GM10266 (cell line): ENCODE results near the gene SPRED2.
"Not testable (repeated sequence)": the region's sequence is repeated elsewhere in the genome, so short reads cannot be mapped to it uniquely, and the experiment has no call there.

Experiments
- DNase-seq: peaks from one replicate; pipeline ENCODE4 v3.0.0; 2012; ENCODE audit errors: extremely low spot score
- CTCF ChIP-seq: IDR thresholded peaks from 2 replicates; pipeline ENCODE4 v1.5.1; 2012; ENCODE audit warnings: mild to moderate bottlenecking, low read depth; ENCODE audit not compliant: control insufficient read depth, insufficient read depth; ENCODE audit errors: missing control alignments

Gene SPRED2

DNA sequence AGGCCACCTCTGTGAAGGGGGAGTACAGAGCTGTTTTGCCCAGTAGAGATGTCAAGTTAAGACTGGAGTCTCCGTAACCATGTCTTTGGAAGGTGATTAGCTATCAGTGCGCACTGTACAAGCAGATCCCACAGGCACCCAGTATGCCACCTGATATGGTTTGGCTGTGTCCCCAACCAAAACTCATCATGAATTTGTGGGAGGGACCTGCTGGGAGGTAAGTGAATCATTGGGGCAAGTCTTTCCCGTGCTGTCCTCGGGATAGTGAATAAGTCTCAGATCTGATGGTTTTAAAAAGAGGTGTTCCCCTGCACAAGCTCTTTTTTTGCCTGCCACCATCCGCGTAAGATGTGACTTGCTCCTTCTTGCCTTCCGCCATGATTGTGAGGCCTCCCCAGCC lies 114.6 kb downstream of the SPRED2 start:
- TF ChIP-seq CTCF = no peak
- no peak for DNase-seq

GRCh38 chr2:65317351-65317750 lies 115.0 kb downstream of the SPRED2 start:
- not testable (repeated sequence) for DNase-seq

DNA sequence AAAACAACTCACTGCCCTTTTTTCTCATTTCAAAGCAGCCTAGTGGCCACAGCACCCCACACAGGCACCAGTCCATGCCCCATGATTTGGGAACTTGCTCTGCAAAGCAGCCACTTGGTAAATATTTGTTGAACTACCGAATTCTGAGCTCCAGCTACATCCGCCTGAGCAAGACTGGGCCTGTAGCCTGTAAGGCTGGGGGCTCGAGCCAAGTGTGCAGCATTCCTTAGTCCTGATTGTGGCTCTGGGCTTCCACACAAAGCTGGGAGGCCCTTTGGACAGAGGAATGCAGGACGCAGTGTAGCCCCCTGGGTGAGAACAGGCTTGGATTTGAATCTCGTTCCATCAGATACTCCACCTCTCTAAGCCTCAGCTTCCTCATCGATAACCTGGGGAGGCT lies 116.3 kb downstream of the SPRED2 start:
- no peak for TF ChIP-seq CTCF
- no peak for DNase-seq

DNA sequence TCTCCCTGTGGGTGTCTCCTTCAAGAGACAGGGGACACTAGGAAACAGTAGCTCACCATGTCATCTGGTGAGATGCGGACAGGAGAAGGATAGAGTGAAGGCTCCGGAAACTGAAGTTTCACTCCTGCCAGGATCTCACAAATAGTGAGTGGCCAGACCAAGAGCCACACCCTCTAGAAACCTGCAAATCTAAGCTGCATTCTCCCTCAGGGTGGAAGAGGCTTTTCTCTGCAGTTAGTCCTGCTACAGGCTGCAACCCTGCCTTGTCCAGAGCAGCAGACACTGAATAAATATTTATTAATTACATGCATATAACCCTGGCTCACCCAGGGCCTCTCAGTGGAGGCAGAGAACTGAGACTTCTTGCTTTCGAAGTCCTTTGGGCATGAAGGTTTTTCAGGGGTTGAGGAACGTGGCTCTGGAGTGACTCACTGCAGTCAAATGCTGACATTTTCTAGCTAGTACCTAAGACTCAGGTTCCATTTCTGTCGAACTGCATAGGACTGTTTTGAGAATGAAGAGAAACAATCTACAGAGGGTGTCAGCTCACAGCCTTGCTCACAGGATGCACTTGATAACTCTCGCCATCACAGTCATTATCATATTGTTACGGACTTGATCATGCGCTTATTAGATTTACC lies 117.5 kb downstream of the SPRED2 start:
- TF ChIP-seq CTCF = no peak
- DNase-seq = no peak

- TF ChIP-seq CTCF = no peak
These were observed 118.5 kb downstream of the SPRED2 start for GRCh38 chr2:65313954-65314256.

DNA sequence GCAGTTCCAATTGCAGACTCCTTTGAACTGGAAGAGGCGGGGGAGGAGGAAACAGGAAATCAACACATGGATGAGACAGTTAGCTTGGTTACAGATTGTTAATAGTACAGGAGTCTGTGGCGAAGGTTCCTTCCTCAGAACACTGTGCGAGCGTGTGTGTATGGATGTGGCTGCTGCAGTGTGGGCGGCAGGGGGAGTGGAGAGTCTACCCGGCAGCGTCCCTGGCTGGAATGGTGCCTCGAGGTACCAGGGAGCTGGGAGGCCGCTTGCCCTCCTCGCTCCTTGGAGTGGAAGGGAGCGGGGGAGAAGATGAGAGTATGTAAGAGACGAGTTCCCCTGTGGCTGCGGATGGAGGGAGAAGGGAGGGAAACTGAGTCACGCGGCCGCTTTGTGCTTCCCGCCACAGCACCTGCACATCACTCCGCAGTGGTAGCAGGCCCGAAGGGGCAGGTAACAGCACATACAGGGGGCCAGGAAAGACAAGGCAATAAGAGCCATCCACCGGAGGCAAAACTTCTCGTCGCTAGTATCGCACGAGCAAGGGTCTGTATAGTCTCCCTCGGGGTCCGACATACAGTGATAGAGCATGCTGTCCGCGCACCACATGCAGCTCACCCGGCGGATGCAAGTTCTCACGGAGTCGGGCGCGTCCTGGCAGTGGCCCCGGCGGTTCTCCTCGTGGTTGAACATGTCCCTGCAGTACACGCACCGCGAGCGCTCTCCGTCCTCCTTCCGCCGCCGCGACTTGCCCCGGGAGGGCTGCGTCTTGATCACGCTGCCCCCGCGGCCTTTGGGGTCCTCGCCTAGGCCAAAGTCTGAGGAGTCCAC lies 119.1 kb downstream of the SPRED2 start:
- TF ChIP-seq CTCF = no peak
- DNase-seq = no peak

More at GRCh38 chr2:65313954-65314256, 118.5 kb downstream of the SPRED2 start:
- DNase-seq = no peak

DNA sequence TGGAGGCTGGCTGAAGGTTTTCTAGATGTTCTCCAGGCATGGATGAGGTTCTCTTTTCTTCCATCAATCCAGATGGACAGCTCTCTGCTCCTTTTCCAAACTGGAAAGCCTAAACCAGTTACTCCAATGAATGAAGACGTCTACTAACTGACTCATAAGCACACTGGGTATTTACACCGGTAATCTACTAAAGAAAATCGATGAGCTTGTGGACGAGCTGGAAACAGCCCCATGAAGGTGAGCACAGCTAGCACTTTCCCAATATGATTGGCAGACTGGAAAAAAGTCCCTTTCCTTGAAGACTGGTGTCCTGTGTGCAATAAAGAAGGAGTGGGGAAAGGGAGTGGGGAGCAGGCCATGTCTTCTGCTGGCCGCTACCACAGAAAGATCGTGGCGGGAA lies 120.8 kb downstream of the SPRED2 start:
- TF ChIP-seq CTCF = no peak
- DNase-seq = no peak

- DNase-seq = no peak
- no peak for TF ChIP-seq CTCF
These were observed 121.3 kb downstream of the SPRED2 start for GRCh38 chr2:65311049-65311448.
